ENCODE data around the gene GCK.

DNA sequence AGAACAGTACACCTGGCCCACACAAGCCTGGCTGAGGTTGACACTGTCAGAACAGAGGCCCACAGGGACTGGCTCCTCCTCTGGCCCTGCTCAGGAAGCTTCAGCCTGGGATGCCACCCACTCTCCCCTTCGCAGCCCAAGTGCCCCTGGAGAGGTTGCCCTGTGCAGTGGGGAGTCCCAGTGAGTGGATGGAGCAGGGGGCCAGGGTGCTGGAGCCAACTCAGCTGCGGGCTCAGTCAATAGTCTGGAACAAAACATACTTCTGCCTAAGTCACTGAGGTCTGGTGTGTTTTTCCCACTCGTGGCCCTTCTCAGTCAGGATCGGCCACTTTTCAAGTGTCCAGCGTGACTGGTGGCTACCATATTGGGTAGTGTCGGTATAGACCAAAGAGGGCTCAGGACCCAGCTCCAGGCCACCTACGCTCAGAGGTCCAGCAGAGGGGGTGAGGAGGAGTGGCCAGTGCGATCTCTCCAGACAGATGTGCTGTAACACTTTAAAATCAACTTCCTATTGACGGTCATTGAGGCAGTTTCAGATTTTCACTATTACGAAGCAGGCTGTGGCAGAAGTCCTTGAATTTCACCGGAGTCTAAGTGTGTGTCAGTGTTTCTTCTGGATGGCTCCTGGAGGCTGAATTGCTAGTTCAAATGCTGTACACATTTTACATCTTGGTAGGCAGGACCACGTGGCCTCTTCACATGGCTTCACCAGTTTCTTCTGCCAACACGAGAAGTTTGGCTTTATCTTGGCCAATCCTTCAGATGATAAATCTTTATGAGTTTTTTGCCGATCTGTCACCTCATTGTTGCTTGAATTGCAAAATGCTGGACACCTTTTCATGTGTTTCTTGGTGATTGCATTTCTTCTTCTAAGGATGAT lies 994 bp upstream of the GCK start:
- TF ChIP-seq, protein P1, sequence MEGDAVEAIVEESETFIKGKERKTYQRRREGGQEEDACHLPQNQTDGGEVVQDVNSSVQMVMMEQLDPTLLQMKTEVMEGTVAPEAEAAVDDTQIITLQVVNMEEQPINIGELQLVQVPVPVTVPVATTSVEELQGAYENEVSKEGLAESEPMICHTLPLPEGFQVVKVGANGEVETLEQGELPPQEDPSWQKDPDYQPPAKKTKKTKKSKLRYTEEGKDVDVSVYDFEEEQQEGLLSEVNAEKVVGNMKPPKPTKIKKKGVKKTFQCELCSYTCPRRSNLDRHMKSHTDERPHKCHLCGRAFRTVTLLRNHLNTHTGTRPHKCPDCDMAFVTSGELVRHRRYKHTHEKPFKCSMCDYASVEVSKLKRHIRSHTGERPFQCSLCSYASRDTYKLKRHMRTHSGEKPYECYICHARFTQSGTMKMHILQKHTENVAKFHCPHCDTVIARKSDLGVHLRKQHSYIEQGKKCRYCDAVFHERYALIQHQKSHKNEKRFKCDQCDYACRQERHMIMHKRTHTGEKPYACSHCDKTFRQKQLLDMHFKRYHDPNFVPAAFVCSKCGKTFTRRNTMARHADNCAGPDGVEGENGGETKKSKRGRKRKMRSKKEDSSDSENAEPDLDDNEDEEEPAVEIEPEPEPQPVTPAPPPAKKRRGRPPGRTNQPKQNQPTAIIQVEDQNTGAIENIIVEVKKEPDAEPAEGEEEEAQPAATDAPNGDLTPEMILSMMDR (IDR thresholded peaks at IDR 0.05; ENCODE audit: insufficient read depth, low read length, poor library complexity, severe bottlenecking), result no peak
- TF ChIP-seq EZH2phosphoT487 (conservative IDR thresholded peaks at IDR 0.05; ENCODE audit: low read length), result no peak
